Stimulated activated CD4-positive, alpha-beta T cell treated with anti-CD3 and anti-CD28 coated beads, Interleukin-4, amount 100 ng/mL, for 1 hour (primary cell): ENCODE results near the gene NXN.
A peak's percentile ranks its signal among the peaks of the same experiment; 100 is the strongest.

Experiments
- DNase-seq: peaks from one replicate; pipeline ENCODE4 v3.0.0-alpha.2; 2020

NXN gene

GRCh38 chr17:979539-980405, at the start of gene NXN:
Gene NXN (minus strand): TSS chr17:979776.
- DNase-seq, result peak; percentile 90

- DNase-seq, result no peak
Measured at GRCh38 chr17:1027044-1027443, 47.5 kb upstream of the NXN start.

- DNase-seq, result no peak
Measured at GRCh38 chr17:1026599-1026975, 47.0 kb upstream of the NXN start.

GRCh38 chr17:1025733-1026598, 46.4 kb upstream of the NXN start:
- no peak for DNase-seq

- no peak for DNase-seq
Measured at GRCh38 chr17:1024076-1024475, 44.5 kb upstream of the NXN start.

GRCh38 chr17:1022278-1023024, 42.9 kb upstream of the NXN start:
- no peak for DNase-seq

- DNase-seq, result no peak
Measured at GRCh38 chr17:1021147-1021546, 41.6 kb upstream of the NXN start.

- no peak for DNase-seq
Measured at GRCh38 chr17:1019451-1019850, 39.9 kb upstream of the NXN start.

- no peak for DNase-seq
Measured at GRCh38 chr17:1018547-1018946, 39.0 kb upstream of the NXN start.

GRCh38 chr17:1013729-1014090, 34.1 kb upstream of the NXN start:
- DNase-seq, result no peak

- DNase-seq, result no peak
Measured at GRCh38 chr17:1012823-1013728, 33.5 kb upstream of the NXN start.

- DNase-seq, result no peak
Measured at GRCh38 chr17:1011760-1012735, 32.5 kb upstream of the NXN start.

- no peak for DNase-seq
Measured at GRCh38 chr17:1011138-1011537, 31.6 kb upstream of the NXN start.

GRCh38 chr17:1010586-1010985, 31.0 kb upstream of the NXN start:
- DNase-seq, result no peak

GRCh38 chr17:1010086-1010450, 30.5 kb upstream of the NXN start:
- DNase-seq, result no peak

- DNase-seq, result no peak
Measured at GRCh38 chr17:1009229-1010085, 29.9 kb upstream of the NXN start.

- DNase-seq, result no peak
Measured at GRCh38 chr17:1008008-1008761, 28.6 kb upstream of the NXN start.

GRCh38 chr17:1007310-1008007, 27.9 kb upstream of the NXN start:
- no peak for DNase-seq

- DNase-seq, result no peak
Measured at GRCh38 chr17:1006054-1006453, 26.5 kb upstream of the NXN start.
